Testis (tissue), 3 donors: ENCODE measurements around the gene PLA2G4F. TPM values are rescaled to one million over a fixed set of nuclear protein-coding genes. Genes with fewer than 3 reads are reported as not detected.

ENCODE experiments used
- DNase-seq: peaks from one replicate; pipeline ENCODE4 v3.0.0-alpha.2; 2019
- H3K27ac ChIP-seq, 2 donors: fragments of 200-600 bp; sonication (generic); one replicate each; pipeline ENCODE4 v1.5.1; 2019
- H3K27me3 ChIP-seq: fragments of 200-600 bp; sonication (generic); one replicate; pipeline ENCODE4 v1.5.1; 2019
- H3K36me3 ChIP-seq: fragments of 200-600 bp; sonication (generic); one replicate; pipeline ENCODE4 v1.5.1; 2017; ENCODE audit warnings: low read depth; ENCODE audit errors: missing control alignments
- H3K4me1 ChIP-seq: fragments of 200-600 bp; sonication (generic); one replicate; pipeline ENCODE4 v1.5.1; 2019
- H3K4me3 ChIP-seq, 2 donors: fragments of 200-600 bp; sonication (generic); one replicate each; pipeline ENCODE4 v1.5.1; 2017 to 2019
- H3K9me3 ChIP-seq: fragments of 200-600 bp; sonication (generic); one replicate; pipeline ENCODE4 v1.5.1; 2017
- POLR2A ChIP-seq: fragments of 450-650 bp; IDR thresholded peaks from one replicate; pipeline ENCODE4 v1.6.1; 2017; ENCODE audit warnings: antibody characterized with exemption, mild to moderate bottlenecking, moderate library complexity
- whole genome bisulfite sequencing, 2 donors: methylation state at CpG; one replicate each; pipeline ENCODE4 v1.1.5; 2018; 5-methylcytosine and 5-hydroxymethylcytosine counted together
- intact Hi-C: fragments of 100-400 bp; cut with DNase I; formaldehyde crosslinking; loops from one replicate; pipeline ENCODE4 v1.15.1; 2023; ENCODE audit warnings: low total_unique reads
- polyA plus RNA-seq: library from polyadenylated mRNA; stranded (reverse); fragments of 350-450 nt; fragmentation: Illumina TruSeq; extraction: RNeasy Lipid Tissue Mini Kit (QIAGEN cat#74804); gene quantifications from one replicate; pipeline ENCODE4 v1.2.3, GENCODE V29; 2014; ENCODE audit warnings: low read depth, low replicate concordance; ENCODE audit not compliant: insufficient read depth
- total RNA-seq, 2 donors: library from RNA; depleted of rRNA; stranded (reverse); fragments of >200 nt; gene quantifications; one replicate each; pipeline ENCODE4 v1.2.3, GENCODE V29; 2016
- TF ChIP-seq, protein P1 (sequence below), 3 experiments: fragments of 450-650 bp in 2 of 3; fragments of 200-600 bp in 1 of 3; sonication (generic) in 1 of 3; IDR thresholded peaks; one replicate each; pipeline ENCODE4 v1.5.1; 2016 to 2019; ENCODE audit warnings: antibody characterized with exemption in 3 of 3, mild to moderate bottlenecking in 2 of 3, moderate library complexity in 1 of 3

The PLA2G4F gene
- total and polyA plus RNA-seq, 3 donors from 2014 or later = 0.12 to 0.31 (median 0.15) TPM

DNA sequence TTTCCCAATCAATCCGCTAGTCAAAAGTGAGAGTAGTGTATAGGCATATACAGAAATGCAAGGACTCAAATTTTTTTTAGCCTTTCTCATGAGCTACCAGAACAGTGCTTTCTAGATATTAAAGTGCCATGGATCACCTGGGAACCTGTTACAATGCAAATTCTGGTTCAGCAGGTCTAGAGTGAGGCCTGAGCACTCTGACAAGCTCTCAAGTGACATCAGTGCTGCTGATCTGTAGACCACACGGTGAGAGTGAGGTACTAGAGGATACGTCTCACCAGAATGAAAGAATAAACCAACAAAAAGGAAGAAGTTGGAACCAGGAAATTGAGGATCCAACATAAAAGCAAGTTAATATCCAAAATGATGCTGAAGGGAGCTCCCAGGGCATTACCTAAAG is 46.1 kb downstream of the PLA2G4F start:
- TF ChIP-seq, protein P1, sequence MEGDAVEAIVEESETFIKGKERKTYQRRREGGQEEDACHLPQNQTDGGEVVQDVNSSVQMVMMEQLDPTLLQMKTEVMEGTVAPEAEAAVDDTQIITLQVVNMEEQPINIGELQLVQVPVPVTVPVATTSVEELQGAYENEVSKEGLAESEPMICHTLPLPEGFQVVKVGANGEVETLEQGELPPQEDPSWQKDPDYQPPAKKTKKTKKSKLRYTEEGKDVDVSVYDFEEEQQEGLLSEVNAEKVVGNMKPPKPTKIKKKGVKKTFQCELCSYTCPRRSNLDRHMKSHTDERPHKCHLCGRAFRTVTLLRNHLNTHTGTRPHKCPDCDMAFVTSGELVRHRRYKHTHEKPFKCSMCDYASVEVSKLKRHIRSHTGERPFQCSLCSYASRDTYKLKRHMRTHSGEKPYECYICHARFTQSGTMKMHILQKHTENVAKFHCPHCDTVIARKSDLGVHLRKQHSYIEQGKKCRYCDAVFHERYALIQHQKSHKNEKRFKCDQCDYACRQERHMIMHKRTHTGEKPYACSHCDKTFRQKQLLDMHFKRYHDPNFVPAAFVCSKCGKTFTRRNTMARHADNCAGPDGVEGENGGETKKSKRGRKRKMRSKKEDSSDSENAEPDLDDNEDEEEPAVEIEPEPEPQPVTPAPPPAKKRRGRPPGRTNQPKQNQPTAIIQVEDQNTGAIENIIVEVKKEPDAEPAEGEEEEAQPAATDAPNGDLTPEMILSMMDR (IDR thresholded peaks at IDR 0.05) = no peak
- no peak for DNase-seq
- Histone ChIP-seq H3K4me3 (no peak overlapping the region), H3K4me1 (no peaks in the 10 kb centered on the region), H3K27me3 (no peaks in the 10 kb centered on the region), H3K27ac (no peak overlapping the region), H3K9me3 (no peaks in the 10 kb centered on the region), H3K36me3 (no peaks in the 10 kb centered on the region)
- intact Hi-C loops = no loop called here
- WGBS, 2 donors = 78 to 83% methylated on average over 3 of the region's 3 CpGs

DNA sequence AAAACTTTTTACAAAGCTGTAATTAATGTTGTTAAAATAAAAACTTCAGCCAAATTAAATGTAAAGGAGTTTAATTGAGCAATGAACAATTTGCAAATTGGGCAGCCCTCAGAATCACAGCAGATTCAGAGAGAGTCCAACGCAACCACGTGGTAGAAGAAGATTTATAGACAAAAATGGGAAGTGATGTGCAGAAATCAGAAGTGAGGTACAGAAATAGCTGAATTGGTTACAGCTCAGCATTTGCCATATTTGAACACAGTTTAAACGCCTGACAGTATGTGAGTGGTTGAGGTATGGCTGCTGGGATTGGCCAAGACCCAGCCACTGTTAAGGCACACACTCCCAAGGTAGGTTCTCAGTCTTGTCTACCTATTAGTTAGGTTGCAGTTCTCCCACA is 47.6 kb downstream of the PLA2G4F start:
- no peak for DNase-seq
- 83 to 86% methylated on average over 3 of the region's 3 CpGs for WGBS, 2 donors
- Histone ChIP-seq H3K36me3 (no peaks in the 10 kb centered on the region), H3K4me3 (no peak overlapping the region), H3K9me3 (no peaks in the 10 kb centered on the region), H3K27ac (no peak overlapping the region), H3K4me1 (no peaks in the 10 kb centered on the region), H3K27me3 (no peaks in the 10 kb centered on the region)
- intact Hi-C loops = no loop called here
- TF ChIP-seq, protein P1 (IDR thresholded peaks at IDR 0.05) = no peak
- no peak for TF ChIP-seq POLR2A

GRCh38 chr15:42108189-42108588 is 48.2 kb downstream of the PLA2G4F start:
- no peak for DNase-seq
- intact Hi-C loops = no loop called here
- H3K4me1 ChIP-seq = no peaks in the 10 kb centered on the region
- no peak overlapping the region for H3K4me3 ChIP-seq
- H3K36me3 ChIP-seq = no peaks in the 10 kb centered on the region
- TF ChIP-seq POLR2A = no peak
- TF ChIP-seq, protein P1 (IDR thresholded peaks at IDR 0.05) = no peak
- no peaks in the 10 kb centered on the region for H3K9me3 ChIP-seq
- H3K27me3 ChIP-seq = no peaks in the 10 kb centered on the region
- no peak overlapping the region for H3K27ac ChIP-seq

DNA sequence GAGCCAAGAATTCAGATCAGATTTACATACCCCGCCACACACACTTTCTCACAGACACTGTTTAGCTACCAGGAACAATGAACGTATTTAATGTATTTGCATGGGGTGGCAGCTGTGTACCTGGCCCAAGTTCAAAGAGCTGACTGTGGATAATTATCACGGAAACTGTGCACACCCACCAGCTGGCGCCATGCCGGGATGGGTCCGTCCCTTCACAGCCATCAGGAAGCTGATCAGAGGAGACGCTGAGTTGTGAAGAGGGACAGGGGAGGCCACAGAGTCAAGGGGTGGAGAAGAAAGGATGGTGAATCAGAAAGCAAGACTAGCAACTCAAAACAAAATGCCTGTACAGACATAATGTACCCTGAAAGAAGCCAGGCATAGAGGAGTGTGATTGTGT is 49.0 kb downstream of the PLA2G4F start:
- TF ChIP-seq, protein P1 (IDR thresholded peaks at IDR 0.05) = no peak
- TF ChIP-seq POLR2A = no peak
- no peak overlapping the region for H3K27ac ChIP-seq
- no peak overlapping the region for H3K4me3 ChIP-seq
- no peaks in the 10 kb centered on the region for H3K36me3 ChIP-seq
- no peak for DNase-seq
- no peaks in the 10 kb centered on the region for H3K27me3 ChIP-seq
- intact Hi-C loops = no loop called here
- 38 to 47% methylated on average over 7 of the region's 7 CpGs for WGBS, 2 donors
- no peaks in the 10 kb centered on the region for H3K4me1 ChIP-seq
- no peaks in the 10 kb centered on the region for H3K9me3 ChIP-seq

DNA sequence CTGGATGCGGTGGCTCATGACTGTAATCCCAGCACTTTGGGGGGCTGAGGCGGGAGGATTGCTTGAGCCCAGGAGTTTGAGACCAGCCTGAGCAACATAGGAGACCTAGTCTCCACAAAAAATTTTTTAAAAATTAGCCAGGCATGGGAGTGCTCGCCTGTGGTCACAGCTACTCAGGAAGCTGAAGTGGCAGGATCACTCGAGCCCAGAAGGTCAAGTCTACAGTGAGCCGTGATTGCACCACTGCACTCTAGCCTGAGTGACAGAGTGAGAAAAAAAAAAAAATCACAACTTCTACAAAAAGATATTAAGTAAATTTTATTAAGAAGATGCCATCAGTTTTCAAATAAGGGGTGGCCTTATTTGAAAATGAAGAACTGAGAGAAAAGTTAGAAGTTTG is 50.1 kb downstream of the PLA2G4F start:
- DNase-seq = no peak
- intact Hi-C loops = no loop called here
- Histone ChIP-seq H3K36me3 (no peaks in the 10 kb centered on the region), H3K9me3 (no peaks in the 10 kb centered on the region), H3K4me1 (no peaks in the 10 kb centered on the region), H3K27me3 (no peaks in the 10 kb centered on the region), H3K4me3 (no peak overlapping the region), H3K27ac (no peak overlapping the region)
- no peak for TF ChIP-seq POLR2A
- TF ChIP-seq, protein P1 (IDR thresholded peaks at IDR 0.05) = no peak
- 81 to 84% methylated on average over 5 of the region's 5 CpGs for WGBS, 2 donors
